Activated CD8-positive, alpha-beta T cell treated with anti-CD3 and anti-CD28 coated beads for 36 hours (primary cell): ENCODE data around the gene SCUBE2. TPM values are rescaled to one million over a fixed set of nuclear protein-coding genes. Genes with fewer than 3 reads are reported as not detected.

Experiments
- ATAC-seq: fragments of 200-7000 bp; cut with Tn5 transposase; one replicate; pipeline ENCODE4 v1.10.0; 2021; ENCODE audit warnings: mild to moderate bottlenecking, moderate library complexity
- CTCF ChIA-PET: fragments of 350-600 bp; sonication (Branson Sonifier 250); formaldehyde crosslinking; loops from one replicate; lab custom pipeline; 2021; ENCODE audit warnings: antibody characterized with exemption; lab: Charles Lee
- POLR2A ChIA-PET: fragments of 350-600 bp; sonication (Branson Sonifier 250); formaldehyde crosslinking; loops from one replicate; lab custom pipeline; 2021; ENCODE audit warnings: antibody characterized with exemption; lab: Charles Lee
- DNase-seq: peaks from one replicate; pipeline ENCODE4 v3.0.0-alpha.2; 2020
- H3K27ac Mint-ChIP-seq: one replicate; pipeline ENCODE4 v1.8.0; 2021; ENCODE audit warnings: mild to moderate bottlenecking, mixed read lengths
- H3K27me3 Mint-ChIP-seq: one replicate; pipeline ENCODE4 v1.8.0; 2021; ENCODE audit warnings: mixed read lengths
- H3K36me3 Mint-ChIP-seq: one replicate; pipeline ENCODE4 v1.8.0; 2021; ENCODE audit warnings: low read depth, mixed read lengths
- H3K4me1 Mint-ChIP-seq: one replicate; pipeline ENCODE4 v1.8.0; 2021; ENCODE audit warnings: low read depth, mixed read lengths
- H3K4me3 Mint-ChIP-seq: one replicate; pipeline ENCODE4 v1.8.0; 2021; ENCODE audit warnings: mild to moderate bottlenecking, moderate library complexity, mixed read lengths
- H3K9me3 Mint-ChIP-seq: one replicate; pipeline ENCODE4 v1.8.0; 2021; ENCODE audit warnings: mixed read lengths
- intact Hi-C: fragments of 100-400 bp; cut with micrococcal nuclease; formaldehyde crosslinking; loops from one replicate; pipeline ENCODE4 v1.10.0; 2022
- total RNA-seq, 2 experiments: library from RNA; stranded (reverse); gene quantifications; one replicate each; pipeline ENCODE4 v1.2.3, GENCODE V29; 2021
- TF ChIP-seq, protein P1 (sequence below): fragments of 200-600 bp; IDR thresholded peaks from one replicate; pipeline ENCODE4 v1.8.0; 2022; ENCODE audit warnings: antibody characterized with exemption, mild to moderate bottlenecking

SCUBE2 gene
- total RNA-seq, 2 experiments from 2014 or later, result not detected

DNA sequence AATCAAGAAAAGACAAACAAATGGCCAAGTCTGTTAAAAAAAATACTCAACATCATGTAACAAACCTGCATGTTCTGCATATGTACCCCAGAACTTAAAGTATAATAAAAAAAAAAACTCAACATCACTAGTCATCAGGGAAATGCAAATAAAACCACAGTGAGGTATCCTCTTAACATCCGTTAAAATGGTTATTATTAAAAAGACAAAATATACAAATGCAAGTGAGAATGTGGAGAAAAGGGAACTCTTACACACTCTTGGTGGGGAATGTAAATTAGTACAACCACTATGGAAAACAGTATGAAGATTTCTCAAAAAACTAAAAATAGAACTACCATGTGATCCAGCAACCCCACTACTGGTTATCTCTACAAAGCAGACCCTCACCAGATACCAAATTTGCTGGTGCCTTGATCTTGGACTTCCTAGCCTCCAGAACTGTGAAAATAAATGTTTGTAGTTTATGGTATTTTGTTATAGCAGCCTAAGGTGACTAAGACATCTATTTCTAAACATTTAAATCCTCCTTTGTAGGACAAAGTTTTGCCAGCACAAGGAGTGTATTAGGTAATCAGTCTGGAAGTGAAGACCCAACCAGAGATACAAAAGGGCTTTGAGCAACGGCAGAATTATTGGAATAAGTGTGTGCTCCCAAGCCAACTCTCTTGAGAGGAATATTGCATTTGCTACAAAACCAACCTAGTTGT is 32.4 kb upstream of the SCUBE2 start:
- H3K36me3 Mint-ChIP-seq, result no peaks in the 10 kb centered on the region
- H3K27ac Mint-ChIP-seq, result no peak overlapping the region
- H3K9me3 Mint-ChIP-seq, result no peaks in the 10 kb centered on the region
- DNase-seq, result no peak
- POLR2A ChIA-PET, result no interaction called here
- H3K4me1 Mint-ChIP-seq, result peaks cover 5% of the 10 kb centered on the region
- CTCF ChIA-PET, result interaction anchor here (1.0 to 2.6 kb wide), 5 partner anchors 14 to 383 kb away, joined by 3 to 14 read pairs (median 3); no protein-coding TSS in a partner anchor
- no peak for ATAC-seq
- H3K4me3 Mint-ChIP-seq, result no peak overlapping the region
- TF ChIP-seq, protein P1, sequence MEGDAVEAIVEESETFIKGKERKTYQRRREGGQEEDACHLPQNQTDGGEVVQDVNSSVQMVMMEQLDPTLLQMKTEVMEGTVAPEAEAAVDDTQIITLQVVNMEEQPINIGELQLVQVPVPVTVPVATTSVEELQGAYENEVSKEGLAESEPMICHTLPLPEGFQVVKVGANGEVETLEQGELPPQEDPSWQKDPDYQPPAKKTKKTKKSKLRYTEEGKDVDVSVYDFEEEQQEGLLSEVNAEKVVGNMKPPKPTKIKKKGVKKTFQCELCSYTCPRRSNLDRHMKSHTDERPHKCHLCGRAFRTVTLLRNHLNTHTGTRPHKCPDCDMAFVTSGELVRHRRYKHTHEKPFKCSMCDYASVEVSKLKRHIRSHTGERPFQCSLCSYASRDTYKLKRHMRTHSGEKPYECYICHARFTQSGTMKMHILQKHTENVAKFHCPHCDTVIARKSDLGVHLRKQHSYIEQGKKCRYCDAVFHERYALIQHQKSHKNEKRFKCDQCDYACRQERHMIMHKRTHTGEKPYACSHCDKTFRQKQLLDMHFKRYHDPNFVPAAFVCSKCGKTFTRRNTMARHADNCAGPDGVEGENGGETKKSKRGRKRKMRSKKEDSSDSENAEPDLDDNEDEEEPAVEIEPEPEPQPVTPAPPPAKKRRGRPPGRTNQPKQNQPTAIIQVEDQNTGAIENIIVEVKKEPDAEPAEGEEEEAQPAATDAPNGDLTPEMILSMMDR, result no peak
- intact Hi-C loops, result no loop called here
- no peaks in the 10 kb centered on the region for H3K27me3 Mint-ChIP-seq

DNA sequence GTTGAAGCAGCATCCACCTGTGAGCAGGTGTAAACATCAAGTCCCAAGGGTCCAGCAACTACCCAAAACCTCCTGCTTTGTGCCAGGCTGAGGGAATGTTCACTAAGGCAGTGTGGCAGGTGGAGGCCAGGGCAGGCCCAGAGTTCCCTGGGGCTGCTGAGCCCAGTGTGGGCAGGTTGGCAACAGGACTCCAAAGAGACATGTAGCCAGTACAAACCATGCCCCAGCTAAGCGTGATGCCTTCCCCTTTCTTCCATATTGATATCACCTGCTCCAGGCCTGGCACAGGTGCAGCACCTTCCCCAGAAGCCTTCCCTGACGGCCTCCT is 30.0 kb upstream of the SCUBE2 start:
- no peak overlapping the region for H3K27ac Mint-ChIP-seq
- no peak overlapping the region for H3K4me3 Mint-ChIP-seq
- ATAC-seq (no peak), DNase-seq (no peak)
- no peaks in the 10 kb centered on the region for H3K36me3 Mint-ChIP-seq
- H3K4me1 Mint-ChIP-seq, result peaks cover 6% of the 10 kb centered on the region
- H3K27me3 Mint-ChIP-seq, result no peaks in the 10 kb centered on the region
- CTCF ChIA-PET, result no interaction called here
- H3K9me3 Mint-ChIP-seq, result no peaks in the 10 kb centered on the region
- TF ChIP-seq, protein P1, result no peak
- intact Hi-C loops, result no loop called here
- POLR2A ChIA-PET, result no interaction called here

DNA sequence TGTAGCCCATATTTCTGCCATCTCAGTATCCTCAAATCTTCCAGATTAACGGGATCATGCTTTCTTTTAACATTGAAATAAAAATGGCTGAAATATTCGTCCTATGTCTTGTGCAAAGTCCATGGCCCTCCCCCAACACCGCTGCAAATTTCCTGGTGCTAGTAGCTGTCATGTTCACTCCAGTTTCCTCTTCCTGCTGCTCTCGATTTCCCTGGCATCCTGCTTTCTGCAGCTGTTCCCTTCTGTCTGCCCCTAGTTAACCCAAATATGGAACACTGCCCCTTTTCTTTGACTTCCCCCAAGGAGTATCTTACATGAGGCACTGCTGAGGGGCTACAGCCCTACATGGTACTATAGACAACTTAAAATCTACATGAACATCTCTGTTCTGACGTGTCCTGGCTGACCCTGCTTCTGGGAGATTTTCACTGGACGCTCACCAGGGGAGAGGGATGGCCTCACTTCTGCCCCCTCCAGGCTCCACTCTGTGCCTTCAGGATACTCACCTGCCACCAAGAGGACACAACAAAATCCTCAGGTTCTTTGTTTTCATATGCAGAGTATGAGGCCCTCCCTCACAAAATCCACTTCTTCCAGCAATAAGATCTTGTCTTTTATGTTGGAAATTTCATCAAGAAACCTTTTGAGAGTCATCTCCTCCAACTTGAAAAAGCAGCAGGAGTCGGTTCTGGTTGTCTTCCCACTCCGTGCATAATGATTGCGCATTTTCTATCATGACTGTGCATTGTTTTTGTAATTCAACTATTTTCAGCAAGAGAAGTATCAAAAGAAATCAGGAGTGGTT is 29.5 kb upstream of the SCUBE2 start:
- TF ChIP-seq, protein P1, result no peak
- no peak for DNase-seq
- no peak for ATAC-seq
- H3K4me3 Mint-ChIP-seq, result no peak overlapping the region
- H3K27me3 Mint-ChIP-seq, result no peaks in the 10 kb centered on the region
- ChIA-PET POLR2A (no interaction called here), CTCF (interaction anchor here (1.6 kb wide), 1 partner anchor 8 kb away, joined by 4 read pairs; no protein-coding TSS in a partner anchor)
- no peaks in the 10 kb centered on the region for H3K36me3 Mint-ChIP-seq
- no peak overlapping the region for H3K27ac Mint-ChIP-seq
- no peaks in the 10 kb centered on the region for H3K9me3 Mint-ChIP-seq
- peaks cover 5% of the 10 kb centered on the region for H3K4me1 Mint-ChIP-seq
- intact Hi-C loops, result no loop called here

DNA sequence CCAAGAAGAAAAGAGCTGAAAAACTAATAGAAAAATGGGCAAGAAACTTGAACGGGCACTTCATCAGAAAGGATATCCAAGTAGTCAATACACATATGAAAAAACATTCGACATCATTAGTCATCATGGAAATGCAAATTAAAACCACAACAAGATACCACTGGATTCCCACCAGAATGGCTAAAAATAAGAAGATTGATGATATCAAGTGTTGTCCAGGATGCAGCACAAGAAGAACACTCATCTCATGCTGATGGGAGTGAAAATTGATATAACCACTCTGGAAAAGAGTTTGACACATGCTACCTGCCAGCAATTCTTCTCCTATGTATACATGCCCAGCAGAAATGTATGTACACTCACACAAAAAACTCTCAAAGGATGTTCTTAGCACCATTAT is 26.9 kb upstream of the SCUBE2 start:
- Mint-ChIP-seq H3K4me1 (peaks cover 5% of the 10 kb centered on the region), H3K27ac (no peak overlapping the region), H3K27me3 (no peaks in the 10 kb centered on the region), H3K9me3 (no peaks in the 10 kb centered on the region), H3K36me3 (no peaks in the 10 kb centered on the region), H3K4me3 (no peak overlapping the region)
- TF ChIP-seq, protein P1, result no peak
- CTCF ChIA-PET, result interaction anchor here (0.7 to 2.0 kb wide), 3 partner anchors 19 to 104 kb away, joined by 3 to 8 read pairs (median 6); no protein-coding TSS in a partner anchor
- DNase-seq (no peak), ATAC-seq (no peak)
- POLR2A ChIA-PET, result no interaction called here
- intact Hi-C loops, result no loop called here

- ChIA-PET POLR2A (no interaction called here), CTCF (interaction anchor here (1.2 to 2.1 kb wide), 2 partner anchors 17 to 26 kb away, joined by 3 to 9 read pairs; no protein-coding TSS in a partner anchor)
- Mint-ChIP-seq H3K36me3 (peaks cover 5% of the 10 kb centered on the region), H3K9me3 (peaks cover 10% of the 10 kb centered on the region), H3K4me3 (no peak overlapping the region), H3K27me3 (no peaks in the 10 kb centered on the region), H3K27ac (no peak overlapping the region), H3K4me1 (no peaks in the 10 kb centered on the region)
- ATAC-seq (no peak), DNase-seq (no peak)
- intact Hi-C loops, result no loop called here
- TF ChIP-seq, protein P1, result no peak
Measured at GRCh38 chr11:9112075-9112474, 20.7 kb upstream of the SCUBE2 start.
